Gastroesophageal sphincter (tissue), 3 donors: Measurements from ENCODE around the gene ALK.

ENCODE experiments used
- EP300 ChIP-seq: sonication (generic); formaldehyde crosslinking; IDR thresholded peaks from one replicate; pipeline ENCODE4 v1.6.1; 2017; ENCODE audit warnings: antibody characterized with exemption, mild to moderate bottlenecking
- POLR2A ChIP-seq, 2 donors: fragments of 450-650 bp; IDR thresholded peaks; one replicate each; pipeline ENCODE4 v1.6.1; 2017; ENCODE audit warnings: antibody characterized with exemption in 2 of 2, mild to moderate bottlenecking in 2 of 2, moderate library complexity in 1 of 2
- POLR2AphosphoS5 ChIP-seq: sonication (generic); formaldehyde crosslinking; IDR thresholded peaks from one replicate; pipeline ENCODE4 v1.6.1; 2017; ENCODE audit warnings: antibody characterized with exemption
- TF ChIP-seq, protein P1 (sequence below), 4 experiments: fragments of 200-600 bp in 2 of 4; fragments of 450-650 bp in 2 of 4; sonication (generic) in 1 of 4; IDR thresholded peaks; one replicate each; pipeline ENCODE4 v1.5.1; 2017 to 2019; ENCODE audit warnings: antibody characterized with exemption in 4 of 4, mild to moderate bottlenecking in 2 of 4, moderate library complexity in 2 of 4

DNA sequence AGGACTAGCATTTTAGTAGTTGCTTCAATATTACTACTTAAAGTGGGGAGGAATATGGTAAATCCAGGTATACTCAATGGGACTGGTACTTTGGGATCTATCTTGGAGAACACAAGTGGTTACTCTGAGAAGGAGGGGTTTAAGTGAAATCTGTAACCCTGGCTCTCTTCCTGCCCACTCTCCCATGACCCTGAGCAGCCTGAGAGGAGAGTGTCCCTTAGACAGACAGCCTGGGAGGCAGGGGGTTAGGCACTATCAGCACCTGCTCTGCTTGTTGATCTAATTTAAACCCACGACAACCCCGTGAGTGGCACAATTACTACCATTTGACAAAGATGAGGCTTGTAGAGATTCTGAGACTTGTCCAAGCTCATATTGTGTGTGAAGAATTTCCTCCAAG is 395.5 kb downstream of the ALK start:
- TF ChIP-seq, protein P1, sequence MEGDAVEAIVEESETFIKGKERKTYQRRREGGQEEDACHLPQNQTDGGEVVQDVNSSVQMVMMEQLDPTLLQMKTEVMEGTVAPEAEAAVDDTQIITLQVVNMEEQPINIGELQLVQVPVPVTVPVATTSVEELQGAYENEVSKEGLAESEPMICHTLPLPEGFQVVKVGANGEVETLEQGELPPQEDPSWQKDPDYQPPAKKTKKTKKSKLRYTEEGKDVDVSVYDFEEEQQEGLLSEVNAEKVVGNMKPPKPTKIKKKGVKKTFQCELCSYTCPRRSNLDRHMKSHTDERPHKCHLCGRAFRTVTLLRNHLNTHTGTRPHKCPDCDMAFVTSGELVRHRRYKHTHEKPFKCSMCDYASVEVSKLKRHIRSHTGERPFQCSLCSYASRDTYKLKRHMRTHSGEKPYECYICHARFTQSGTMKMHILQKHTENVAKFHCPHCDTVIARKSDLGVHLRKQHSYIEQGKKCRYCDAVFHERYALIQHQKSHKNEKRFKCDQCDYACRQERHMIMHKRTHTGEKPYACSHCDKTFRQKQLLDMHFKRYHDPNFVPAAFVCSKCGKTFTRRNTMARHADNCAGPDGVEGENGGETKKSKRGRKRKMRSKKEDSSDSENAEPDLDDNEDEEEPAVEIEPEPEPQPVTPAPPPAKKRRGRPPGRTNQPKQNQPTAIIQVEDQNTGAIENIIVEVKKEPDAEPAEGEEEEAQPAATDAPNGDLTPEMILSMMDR (IDR thresholded peaks at IDR 0.05), result no peak
- TF ChIP-seq EP300, result no peak
- TF ChIP-seq POLR2A (IDR thresholded peaks at IDR 0.05), result no peak
- TF ChIP-seq POLR2AphosphoS5, result no peak
